ENCODE measurements around the gene SLC35F3.

SLC35F3 gene

DNA sequence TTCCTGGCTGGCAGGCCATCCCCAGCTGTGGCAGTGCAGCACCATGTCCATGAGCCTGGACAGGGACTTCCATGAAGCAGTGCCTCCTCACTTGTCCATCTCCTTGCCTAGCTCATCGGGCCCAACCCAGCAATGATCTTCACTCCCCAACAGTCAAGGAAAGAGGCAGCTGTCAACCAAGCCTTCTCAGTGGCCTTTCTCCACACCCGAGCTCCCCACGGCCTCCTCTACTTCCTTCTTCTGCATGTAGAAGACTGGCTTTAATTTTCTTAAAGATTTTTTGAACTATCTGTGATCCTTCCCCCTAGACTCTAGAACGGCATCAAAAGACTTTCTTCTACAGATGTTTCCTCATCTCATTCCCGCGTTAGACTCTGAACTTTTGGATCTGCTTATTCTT lies 403.2 kb downstream of the SLC35F3 start:
- in situ Hi-C loops (cut with MboI; ENCODE audit: low sequenced_read_pairs) = no loop called here

DNA sequence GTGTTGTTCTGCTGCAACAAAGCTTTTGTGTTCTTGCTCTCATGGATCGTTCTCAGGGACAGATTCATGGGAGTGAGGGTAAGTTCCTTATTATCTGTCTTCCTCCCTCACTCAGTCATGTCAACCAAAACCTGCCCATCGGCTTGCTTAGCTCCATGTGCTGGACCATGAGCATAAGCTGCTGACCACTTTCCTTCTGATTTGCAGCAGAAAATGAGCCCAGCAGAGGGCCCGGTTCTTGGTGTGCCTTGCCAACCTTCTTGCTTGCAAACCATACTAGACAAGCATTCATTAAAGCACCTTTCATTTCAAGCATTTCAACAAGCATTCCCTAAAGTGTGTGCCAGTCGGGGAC lies 404.7 kb downstream of the SLC35F3 start:
- in situ Hi-C loops (cut with MboI; ENCODE audit: low sequenced_read_pairs) = no loop called here

DNA sequence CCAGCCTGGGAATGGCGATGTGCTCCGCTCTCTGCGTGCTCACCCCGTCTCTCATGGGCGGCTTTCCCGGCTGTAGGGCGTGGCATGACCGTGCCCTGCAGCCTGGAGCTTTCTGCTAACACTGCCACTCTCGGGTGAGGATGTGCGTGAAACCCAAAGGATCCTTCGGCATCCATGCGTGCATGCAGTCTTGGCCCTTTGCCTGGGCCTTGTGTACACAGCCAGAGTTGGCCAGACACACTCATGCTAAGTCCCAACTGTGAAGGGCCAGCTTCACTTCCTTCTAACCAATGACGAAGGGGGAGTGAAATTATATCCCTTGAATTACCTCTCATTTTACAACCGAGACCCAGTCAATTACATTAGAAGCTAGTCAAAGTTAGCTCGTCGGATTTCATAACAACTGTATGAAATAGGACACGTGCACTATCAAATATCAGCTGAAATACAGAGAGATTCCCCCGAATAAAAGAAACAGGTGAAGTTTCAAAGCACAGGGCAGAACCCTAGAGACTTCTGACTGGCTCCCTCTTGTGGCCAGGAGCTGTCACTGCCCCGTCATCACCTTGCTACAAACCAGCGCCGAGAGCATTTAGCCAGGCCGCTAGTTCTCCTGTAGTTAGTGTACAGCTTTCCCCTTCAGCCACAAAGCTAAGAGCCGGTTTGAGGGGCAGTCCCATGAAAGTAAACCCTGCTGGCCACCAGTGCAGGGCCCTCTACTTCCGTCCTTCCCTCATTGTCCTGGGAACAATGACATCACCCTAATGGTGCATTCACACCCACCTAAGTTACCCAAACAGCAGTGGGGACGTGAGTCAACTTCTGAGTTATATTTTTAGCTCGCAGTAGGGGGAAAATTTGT lies 405.4 kb downstream of the SLC35F3 start:
- in situ Hi-C loops (cut with MboI; ENCODE audit: low sequenced_read_pairs) = no loop called here

DNA sequence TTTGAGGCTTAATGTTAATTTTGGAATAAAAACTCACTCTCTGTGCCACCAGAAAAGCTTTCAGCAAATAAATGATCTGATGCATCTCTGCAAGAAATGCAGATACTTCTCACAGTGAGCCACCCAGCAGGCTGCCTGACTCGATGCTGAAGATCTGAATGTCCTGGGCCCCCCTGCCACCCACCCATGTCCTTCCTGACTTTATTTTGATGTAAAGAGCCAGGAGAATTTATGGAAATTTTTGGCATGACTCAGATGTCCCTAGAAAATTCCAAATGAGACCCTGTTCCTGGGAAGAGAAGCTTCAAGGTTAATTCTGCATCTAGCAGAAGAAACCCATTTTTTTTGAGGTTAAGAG lies 406.0 kb downstream of the SLC35F3 start:
- in situ Hi-C loops (cut with MboI; ENCODE audit: low sequenced_read_pairs) = no loop called here

DNA sequence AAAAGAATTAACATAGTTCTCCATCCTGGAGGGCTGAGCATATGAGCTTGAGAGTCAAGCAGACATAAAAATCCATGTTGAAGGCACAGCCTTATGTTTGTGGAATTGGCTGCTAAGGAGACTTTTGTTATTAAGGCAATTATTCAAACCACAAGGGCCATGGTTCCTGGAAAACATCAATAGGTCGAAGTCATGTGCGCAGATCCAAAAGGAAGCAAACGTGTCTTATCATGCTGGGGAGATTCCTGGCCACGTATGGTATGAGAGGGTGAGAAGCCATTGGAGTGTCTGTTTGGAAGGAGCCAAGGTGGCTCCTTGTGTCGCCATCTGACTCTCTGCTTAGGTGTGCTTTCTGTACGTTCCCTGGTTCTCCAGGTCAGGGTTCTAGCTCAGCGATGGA lies 406.9 kb downstream of the SLC35F3 start:
- in situ Hi-C loops (cut with MboI; ENCODE audit: low sequenced_read_pairs) = no loop called here

DNA sequence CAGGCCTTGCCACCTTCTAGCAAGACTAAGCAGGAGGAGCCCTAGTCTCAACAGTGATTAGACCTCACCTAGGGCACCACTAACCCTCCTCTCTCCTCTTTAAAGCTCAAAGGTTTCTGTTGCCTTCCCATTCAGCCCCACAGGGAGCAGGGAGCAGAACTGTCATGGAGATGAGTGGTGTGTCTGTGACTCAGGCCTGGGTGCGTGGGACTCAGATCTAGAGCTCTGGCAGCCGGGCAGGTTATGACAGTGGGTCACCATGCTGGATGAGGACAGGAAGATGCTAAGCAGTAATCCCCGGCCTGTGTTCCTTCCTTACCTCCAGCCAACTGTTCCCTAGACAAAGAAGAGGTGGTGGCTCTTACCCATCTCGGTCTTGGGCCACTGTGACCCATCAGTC lies 408.7 kb downstream of the SLC35F3 start:
- in situ Hi-C loops (cut with MboI; ENCODE audit: low sequenced_read_pairs) = no loop called here

DNA sequence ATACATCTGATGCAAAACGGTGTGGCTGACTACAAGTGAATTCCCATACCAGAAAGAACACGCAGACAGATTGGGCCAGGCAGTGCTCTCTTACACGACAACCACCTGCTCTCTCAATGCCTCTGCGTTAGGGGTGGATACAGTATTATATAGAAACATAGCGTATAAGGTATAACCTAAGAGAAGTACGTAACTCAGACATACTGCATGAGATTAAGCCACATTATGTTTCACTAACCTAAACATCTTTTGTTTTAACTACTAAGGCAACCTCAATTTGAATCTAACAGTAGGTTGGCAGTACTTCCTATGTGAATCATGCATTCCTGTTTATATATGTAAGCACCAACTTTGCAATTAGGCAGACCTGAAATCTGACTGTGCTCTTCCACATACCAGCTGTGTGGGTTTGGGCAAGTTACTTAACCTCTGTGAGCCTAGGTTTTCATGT lies 410.6 kb downstream of the SLC35F3 start:
- in situ Hi-C loops (cut with MboI; ENCODE audit: low sequenced_read_pairs) = no loop called here

DNA sequence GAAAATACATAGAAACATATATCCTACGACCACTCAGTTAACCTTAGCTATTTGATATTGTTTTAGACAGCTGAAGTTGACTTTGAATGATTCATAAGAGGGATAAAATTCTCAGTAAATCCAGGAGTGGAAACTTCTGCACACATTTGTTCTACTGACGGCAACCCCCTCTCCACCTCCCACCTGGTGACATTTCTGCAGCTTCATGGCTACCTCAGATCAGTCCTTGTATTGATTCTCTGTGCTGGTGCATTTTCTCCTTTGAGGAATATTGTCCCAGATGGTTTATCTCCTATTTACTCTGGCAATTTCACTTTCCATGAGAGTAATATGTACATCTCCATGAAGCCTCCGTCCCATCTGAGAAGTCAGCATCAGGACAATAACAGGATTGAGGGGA lies 411.1 kb downstream of the SLC35F3 start:
- in situ Hi-C loops (cut with MboI; ENCODE audit: low sequenced_read_pairs) = no loop called here

DNA sequence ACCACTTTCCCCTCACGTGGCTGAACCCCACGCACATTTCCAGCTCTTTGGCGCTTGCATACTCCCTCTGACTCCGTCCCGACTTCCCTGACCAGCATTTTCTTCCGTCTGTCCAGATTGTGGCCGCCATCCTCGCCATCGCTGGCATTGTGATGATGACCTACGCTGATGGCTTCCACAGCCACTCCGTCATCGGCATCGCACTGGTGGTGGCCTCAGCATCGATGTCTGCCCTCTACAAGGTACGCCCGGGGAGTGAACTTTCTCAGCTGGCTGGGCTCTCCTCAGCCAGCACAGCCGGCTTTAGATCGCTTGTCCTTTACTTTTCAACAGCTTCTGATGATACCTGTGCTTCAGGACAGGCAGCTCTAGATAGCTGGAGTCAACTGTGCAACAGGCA lies 412.0 kb downstream of the SLC35F3 start:
- in situ Hi-C loops (cut with MboI; ENCODE audit: low sequenced_read_pairs) = no loop called here

DNA sequence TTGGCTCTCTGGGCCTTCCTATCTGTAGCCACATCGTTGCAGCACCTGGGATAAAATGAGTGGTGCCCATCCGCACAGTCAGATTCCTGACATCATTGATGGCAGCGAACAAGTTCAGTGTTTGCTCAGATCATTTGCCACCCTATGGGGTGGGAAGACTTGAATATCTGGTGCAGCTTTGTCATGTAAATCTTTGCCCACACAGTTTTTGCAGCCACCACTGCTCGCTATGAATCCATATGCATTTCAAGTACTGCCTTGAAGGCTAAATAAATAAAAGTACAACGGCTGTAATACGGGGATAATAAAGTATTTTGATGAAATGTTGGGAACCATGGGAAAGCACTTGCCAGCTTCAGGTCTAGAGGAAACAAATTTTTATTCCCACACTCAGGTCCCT lies 412.5 kb downstream of the SLC35F3 start:
- in situ Hi-C loops (cut with MboI; ENCODE audit: low sequenced_read_pairs) = no loop called here

DNA sequence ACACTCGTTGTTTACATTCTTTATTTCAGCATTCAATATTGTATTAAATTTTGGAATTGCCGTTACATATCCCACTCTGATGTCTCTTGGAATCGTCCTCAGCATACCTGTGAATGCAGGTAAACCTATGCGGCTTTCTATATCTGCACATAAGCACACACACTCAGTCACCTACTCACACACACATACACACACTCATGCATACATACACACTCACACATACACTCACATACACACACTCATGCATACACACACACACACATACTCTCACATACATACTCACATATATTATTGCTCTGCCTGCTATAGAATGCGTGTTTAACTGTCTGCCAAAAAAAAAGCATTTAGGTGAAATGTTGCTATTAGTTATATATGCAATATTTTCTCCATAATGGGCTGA lies 415.6 kb downstream of the SLC35F3 start:
- in situ Hi-C loops (cut with MboI; ENCODE audit: low sequenced_read_pairs) = no loop called here

DNA sequence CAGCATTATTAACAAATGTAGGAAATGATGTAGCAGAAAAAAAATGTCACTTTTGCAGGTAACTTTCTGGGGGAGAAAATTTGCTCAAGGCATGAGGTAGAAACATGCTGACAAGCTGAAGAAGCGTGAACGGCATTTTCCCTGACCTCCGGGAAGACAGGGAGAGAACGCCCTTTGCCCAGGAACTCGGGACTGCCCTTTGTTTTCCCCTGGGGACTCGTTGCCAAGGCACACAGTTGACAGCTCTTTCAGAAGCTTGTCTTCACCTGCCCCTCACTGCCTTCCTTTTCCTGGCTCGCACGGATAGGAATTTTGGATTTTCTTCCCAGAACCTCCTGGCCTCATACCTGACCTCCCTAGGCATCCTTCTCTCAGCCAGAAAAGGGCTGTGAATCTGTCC lies 416.1 kb downstream of the SLC35F3 start:
- in situ Hi-C loops (cut with MboI; ENCODE audit: low sequenced_read_pairs) = no loop called here

DNA sequence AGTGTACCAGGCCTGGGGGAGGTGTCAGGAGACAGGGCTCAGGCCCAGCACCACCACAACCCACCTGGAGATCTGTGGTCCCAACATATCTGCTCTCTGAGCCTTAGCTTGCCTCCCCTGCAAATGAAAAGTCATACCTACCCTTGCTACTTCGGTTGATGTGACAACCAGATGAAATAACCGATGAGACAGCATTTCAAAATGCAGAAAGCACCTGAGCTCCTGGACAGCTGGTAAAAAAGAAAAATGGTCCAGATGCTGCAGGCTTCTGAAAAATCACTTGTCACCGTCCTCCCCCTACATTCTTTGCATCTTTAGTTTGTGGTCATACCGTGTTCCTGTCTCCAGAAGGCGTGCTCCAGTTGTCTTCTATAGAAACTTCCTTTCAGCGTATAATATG lies 416.8 kb downstream of the SLC35F3 start:
- in situ Hi-C loops (cut with MboI; ENCODE audit: low sequenced_read_pairs) = no loop called here

DNA sequence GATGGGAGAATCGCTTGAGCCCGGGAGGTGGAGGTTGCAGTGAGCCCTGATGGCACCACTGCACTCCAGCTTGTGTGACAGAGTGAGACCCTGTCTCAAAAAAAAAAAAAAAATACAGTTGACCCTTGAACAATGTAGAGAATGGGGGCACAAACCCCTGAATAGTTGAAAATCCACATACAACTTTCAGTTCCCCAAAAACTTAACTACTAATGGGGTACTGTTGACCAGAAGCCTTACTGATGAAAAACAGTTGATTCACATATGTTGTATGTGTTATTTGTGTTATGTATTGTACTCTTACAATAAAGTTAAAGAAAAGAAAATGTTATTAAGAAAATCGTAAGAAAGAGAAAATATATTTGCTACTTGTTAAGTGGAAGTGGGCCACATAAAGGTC lies 417.6 kb downstream of the SLC35F3 start:
- in situ Hi-C loops (cut with MboI; ENCODE audit: low sequenced_read_pairs) = no loop called here

DNA sequence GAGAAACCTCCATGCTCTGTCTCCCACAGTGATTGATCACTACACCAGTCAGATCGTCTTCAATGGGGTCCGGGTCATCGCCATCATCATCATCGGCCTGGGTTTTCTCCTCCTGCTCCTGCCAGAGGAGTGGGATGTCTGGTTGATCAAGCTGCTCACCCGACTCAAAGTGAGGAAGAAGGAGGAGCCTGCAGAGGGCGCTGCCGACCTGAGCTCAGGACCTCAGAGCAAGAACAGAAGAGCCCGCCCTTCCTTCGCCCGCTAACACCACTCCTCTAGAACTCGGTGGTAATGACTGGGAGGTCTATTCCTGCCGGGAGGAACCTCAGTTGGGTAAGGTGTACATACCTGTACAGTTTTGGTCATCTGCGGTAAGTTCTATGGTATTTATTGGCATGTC lies 418.5 kb downstream of the SLC35F3 start:
- in situ Hi-C loops (cut with MboI; ENCODE audit: low sequenced_read_pairs) = no loop called here

DNA sequence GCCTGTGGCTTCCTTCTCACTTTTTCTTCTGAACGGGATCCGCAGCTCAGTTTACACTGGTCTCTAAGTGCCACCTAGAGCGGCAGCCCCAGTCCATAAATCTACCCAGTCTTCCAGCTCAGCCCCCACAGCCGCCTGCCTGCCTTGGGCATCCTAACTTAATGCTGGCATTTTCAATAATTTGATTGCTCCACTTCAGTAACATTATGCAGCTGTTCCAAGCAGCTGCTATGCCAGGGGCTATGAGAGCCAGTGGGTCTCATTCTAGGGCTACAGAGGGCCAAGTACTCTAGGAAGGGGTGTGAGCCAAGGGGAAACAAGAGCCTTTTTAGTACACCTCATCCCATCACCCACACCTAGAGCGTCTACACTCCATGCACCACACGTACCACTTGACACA lies 420.3 kb downstream of the SLC35F3 start:
- in situ Hi-C loops (cut with MboI; ENCODE audit: low sequenced_read_pairs) = no loop called here

DNA sequence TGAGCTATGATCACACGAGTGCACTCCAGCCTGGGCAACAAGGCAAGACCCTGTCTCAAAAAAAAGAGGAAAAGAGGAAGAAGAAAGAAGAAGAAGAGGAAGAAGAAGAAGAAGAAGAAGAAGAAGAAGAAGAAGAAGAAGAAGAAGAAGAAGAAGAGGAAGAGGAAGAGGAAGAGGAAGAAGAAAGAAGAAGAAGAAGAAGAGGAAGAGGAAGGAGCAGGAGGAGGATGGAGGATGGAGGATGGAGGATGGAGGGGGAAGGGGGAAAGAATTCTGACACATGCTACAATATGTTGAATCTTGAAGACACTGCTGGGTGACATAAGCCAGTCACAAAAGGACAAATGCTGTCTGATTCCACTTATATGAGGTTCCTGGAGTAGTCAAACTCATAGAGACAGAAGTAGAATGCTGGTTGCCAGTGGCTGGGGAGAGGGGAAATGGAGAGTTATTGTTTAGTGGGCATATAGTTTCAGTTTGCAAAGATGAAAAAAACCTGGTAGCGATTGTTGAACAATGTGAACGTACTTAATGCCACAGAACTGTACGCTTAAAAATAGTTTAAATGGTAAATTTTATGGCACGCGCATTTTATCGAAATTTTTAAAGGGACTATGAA lies 421.5 kb downstream of the SLC35F3 start:
- in situ Hi-C loops (cut with MboI; ENCODE audit: low sequenced_read_pairs) = no loop called here

DNA sequence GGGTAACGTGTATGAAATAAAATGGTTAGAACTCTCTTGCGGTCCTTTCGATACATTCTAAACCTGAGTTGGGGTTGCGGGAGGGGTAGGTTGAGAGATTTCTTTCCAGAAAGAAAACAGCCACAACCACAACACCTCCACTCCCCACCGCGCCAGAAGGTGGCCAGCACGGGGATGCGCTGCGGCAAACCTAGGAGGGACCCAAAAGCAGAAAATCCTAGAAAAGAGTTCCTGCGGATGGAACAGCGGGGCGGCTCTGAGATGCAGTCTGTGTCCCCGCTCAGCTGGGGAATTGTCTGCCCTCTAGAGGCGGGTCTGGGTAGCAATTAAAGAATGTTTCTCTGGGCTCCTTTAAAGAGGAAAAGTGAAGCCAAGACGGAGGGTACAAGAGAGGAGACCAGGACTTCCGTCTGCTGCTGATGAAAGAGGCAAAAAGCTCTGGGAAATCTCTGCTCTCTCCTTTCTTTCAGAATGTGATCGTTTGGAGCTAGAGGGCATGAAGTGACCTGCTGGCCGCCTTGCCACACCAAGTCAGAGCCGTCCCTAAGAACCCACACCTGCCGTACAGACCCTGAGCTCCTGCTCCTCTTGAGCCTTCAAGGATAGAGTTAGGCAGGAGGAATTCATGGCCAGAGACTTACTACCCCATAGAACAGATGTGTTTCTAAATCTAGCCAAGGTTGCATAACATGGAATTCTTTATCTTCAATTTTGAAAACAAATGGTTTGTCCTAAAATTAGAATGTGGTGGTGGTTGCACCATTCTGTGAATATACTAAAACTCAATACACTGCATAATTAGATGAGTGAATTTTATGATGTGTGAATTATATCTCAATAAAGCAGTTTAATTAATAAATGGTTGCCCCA lies 422.3 kb downstream of the SLC35F3 start:
- in situ Hi-C loops (cut with MboI; ENCODE audit: low sequenced_read_pairs) = no loop called here

DNA sequence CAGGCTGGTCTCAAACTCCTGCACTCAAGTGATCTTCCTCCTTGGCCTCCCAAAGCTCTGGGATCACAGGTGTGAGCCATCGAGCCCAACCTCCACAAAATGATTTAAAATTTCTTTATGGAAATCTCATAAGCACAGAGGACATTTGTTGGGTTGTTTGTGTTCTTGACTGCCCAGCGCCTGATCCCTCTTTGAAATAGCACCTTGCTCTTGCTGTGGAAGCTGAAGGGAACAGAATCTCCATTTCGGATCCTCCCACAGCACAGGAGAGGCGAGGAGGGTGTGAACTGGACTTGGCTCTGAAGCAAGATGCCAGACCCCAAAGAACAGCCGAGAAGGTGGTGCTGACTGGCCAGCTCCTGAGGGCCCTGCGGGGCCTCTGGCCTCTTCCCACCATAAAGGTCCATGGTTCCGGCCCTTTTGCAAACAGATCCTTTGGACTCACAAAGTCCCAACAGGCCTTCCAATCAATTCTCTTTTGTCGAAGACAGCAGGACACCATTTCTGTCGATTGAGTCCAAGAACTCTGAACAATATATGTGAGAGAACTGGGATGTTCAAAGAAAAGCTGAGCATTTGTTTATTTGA lies 423.2 kb downstream of the SLC35F3 start:
- in situ Hi-C loops (cut with MboI; ENCODE audit: low sequenced_read_pairs) = no loop called here

DNA sequence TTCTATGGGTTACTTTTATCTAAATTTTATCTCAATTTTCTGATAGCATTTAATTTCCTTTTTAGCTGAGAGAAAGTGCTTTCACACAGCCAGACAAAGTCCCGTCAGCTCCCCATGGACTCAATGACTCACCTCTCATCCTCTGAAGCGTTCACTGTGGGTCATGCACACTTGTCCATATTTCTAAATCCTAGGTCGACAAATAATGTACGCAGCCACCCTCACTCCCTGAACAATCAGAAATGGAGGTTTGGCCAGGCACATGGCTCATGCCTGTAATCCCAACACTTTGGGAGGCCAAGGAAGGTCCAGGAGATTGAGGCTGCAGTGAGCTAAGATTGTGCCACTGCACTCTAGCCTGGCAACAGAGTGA lies 426.4 kb downstream of the SLC35F3 start:
- in situ Hi-C loops (cut with MboI; ENCODE audit: low sequenced_read_pairs) = no loop called here

DNA sequence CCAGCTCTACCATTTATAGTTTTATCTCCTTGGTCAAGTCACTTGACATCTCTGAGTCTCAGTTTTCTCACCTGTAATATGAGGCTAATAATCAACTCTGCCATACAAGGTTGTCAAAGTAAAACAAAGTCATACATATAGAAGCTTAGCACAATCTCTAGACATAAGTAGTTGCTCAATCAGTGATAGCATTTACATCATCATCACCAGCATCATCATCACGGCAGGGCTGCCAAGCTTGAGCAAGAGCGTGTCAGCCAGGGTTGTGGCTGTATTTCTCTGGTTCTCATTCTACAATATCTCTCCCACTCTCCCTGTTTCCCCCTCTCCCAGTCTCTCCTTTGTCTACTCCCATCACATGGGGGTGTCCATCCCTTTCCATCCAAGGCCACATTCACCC lies 427.0 kb downstream of the SLC35F3 start:
- in situ Hi-C loops (cut with MboI; ENCODE audit: low sequenced_read_pairs) = no loop called here

All from HL-60/S4 treated with phorbol 12-myristate 13-acetate at 8.2 ng/mL for 4 days and 3 days (cell line).